ENCODE measurements around the gene P4HA3.
A peak's percentile ranks its signal among the peaks of the same experiment; 100 is the strongest.
"Not testable (repeated sequence)": the region's sequence is repeated elsewhere in the genome, so short reads cannot be mapped to it uniquely, and the experiment has no call there.

The P4HA3 gene

DNA sequence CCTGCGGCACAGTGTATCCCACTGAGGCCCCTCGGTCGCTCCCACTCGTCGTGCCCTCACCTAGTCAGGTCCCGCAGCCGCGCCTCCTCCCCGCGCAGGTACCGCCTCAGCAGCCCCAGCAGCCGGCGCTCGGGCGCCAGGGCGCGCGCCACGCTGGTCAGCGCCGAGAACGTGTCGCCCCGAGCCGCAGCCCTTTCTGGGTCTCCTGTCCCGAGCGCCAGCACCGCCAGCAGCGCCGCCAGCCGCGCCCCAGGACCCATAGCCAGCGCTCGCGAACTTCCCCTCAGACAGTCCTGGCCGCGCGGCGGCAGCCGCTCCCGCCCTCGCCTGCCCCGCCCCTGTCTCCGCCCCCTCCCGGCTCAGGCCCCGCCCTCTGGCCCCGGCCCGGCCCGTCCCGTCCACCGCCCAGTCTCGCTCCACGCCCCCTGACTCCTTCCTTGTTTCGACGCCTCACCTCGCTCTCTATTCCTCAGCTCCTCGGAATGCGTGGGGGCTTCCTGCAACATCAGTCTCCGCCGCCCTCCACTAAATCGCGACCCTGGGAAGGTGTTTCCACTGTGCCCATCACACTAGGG, at the start of gene P4HA3:
P4HA3 (minus strand) TSS at position 289 of the 575 bp plus-strand sequence; CDS start at position 260, 29 bp downstream.
- peak in 3 of 4 experiments; percentile 36 to 52 (median 44) for DNase-seq (ENCODE audit: low read depth in 4 of 4, low spot score in 1 of 4)

- DNase-seq (ENCODE audit: low read depth in 4 of 4, low spot score in 1 of 4): no peak
Measured at GRCh38 chr11:74357449-74357848, 46.0 kb upstream of the P4HA3 start.

GRCh38 chr11:74355626-74356025, 44.2 kb upstream of the P4HA3 start:
- no peak for DNase-seq (ENCODE audit: low read depth in 4 of 4, low spot score in 1 of 4)

DNA sequence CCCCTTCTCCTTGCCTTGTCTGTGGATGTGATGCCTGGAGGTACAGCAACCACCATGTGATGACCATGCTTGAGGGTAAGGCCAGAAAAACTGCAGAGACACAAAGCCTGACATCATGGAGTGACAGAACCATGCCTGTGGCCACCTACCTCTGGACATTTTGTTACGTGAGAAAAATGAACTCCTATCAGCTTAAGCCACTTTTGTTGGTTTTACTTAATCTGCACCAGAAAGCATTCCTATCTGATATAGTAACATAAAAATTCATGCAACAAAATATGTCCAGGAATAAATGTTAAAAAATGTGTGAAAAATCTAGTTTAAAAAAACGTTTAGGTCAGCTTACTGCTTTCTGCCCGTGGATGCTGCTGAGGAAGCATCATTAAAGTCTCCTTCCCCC, 42.6 kb upstream of the P4HA3 start:
- no peak for DNase-seq (ENCODE audit: low read depth in 4 of 4, low spot score in 1 of 4)

GRCh38 chr11:74347381-74347780, 35.9 kb upstream of the P4HA3 start:
- DNase-seq (ENCODE audit: low read depth in 4 of 4, low spot score in 1 of 4): no peak

GRCh38 chr11:74345420-74345819, 34.0 kb upstream of the P4HA3 start:
- DNase-seq (ENCODE audit: low read depth in 4 of 4, low spot score in 1 of 4): no peak

DNA sequence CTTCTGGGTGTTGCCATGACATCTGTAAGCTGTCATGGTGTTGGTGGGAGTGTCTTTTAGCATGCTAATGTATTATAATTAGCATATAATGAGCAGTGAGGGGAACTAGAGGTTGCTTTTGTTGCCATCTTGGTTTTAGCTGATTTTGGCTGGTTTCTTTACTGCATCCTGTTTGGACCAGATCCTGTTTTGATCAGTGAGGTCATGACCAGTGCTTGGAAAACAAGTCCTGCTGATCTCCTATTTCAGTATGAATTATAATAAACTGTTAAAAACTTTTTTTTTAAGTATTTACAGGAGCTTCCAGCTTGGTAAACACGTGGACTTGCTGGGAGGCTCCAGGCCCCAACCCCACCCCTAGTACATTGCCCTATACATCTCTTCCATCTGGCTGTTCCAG, 30.5 kb upstream of the P4HA3 start:
- DNase-seq (ENCODE audit: low read depth in 4 of 4, low spot score in 1 of 4): no peak

DNA sequence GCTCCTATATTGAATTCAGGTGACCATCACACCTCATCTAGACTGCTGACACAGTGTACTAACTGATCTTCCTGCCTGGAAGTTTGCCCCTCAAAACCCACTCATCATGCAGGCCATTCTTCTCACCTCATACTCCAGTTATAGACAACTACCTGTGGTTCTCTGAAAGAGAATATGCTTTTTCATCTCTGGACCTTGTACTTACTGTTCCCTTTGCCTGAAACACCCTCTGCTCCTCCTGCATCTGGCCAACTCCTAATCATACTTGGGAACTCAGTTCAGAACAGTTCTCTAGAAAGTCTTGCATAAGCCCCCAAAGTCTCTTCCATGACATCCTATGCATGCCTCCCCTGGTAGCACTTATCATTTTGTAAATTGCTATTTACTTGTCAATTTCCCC, 28.2 kb upstream of the P4HA3 start:
- DNase-seq (ENCODE audit: low read depth in 4 of 4, low spot score in 1 of 4): no peak

DNA sequence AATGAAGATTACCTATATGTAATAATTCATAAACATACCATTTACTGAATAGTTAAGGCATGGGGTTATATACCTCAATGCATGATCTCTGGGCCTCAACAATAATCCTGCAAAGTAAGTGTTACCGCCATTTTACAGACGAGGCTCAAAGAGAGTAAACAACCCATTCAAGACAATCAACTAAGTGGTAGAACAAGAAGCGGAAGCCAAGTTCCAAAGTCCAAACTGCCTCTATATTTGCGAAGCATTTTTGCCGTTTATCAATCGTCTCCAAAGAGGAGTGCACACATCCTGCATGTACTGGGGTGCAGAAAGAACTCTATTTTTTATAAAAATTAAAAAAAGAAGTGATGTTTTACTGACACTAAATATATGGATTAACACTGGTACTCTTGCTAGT, 27.5 kb upstream of the P4HA3 start:
- no peak for DNase-seq (ENCODE audit: low read depth in 4 of 4, low spot score in 1 of 4)

GRCh38 chr11:74333193-74333592, 21.8 kb upstream of the P4HA3 start:
- DNase-seq (ENCODE audit: low read depth in 4 of 4, low spot score in 1 of 4): no peak

DNA sequence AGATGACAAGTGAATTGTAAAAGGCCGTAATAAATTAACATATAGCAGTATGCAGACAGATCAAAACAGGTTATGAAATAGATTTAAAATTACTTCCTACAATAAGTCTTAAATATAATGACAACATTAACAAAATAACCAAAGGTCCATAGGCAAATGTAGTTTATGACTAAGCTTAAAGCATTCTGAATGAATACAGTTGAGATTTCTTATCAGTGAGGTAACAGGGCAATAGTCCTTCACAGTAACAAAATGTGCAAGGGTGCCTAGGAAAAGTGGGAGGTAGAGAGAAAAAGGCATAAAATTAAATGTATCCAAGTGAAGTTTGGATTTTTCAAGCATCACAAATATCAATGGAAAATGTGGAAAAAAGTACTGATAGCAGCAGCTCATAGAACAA, 20.9 kb upstream of the P4HA3 start:
- no peak for DNase-seq (ENCODE audit: low read depth in 4 of 4, low spot score in 1 of 4)

DNA sequence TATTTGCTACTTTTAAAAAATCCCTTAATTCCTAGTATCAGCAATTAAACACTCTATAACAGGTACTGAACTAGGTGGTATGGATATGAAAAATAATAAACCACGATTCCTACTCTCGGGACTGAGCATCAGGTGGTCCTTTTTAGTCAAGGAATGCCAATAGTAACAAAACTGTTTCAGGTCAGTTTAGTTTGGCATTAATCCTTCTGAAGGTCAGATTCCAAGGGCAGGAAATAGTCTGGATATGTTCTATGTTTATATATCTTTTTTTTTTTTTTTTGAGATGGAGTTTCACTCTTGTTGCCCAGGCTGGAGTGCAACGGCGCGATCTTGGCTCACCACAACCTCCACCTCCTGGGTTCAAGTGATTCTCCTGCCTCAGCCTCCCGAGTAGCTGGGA, 19.6 kb upstream of the P4HA3 start:
- not testable (repeated sequence) for DNase-seq (ENCODE audit: low read depth in 4 of 4, low spot score in 1 of 4)

- no peak for DNase-seq (ENCODE audit: low read depth in 4 of 4, low spot score in 1 of 4)
Measured at GRCh38 chr11:74330075-74330858, 18.8 kb upstream of the P4HA3 start.

GRCh38 chr11:74327076-74327475, 15.6 kb upstream of the P4HA3 start:
- no peak for DNase-seq (ENCODE audit: low read depth in 4 of 4, low spot score in 1 of 4)

- no peak for DNase-seq (ENCODE audit: low read depth in 4 of 4, low spot score in 1 of 4)
Measured at GRCh38 chr11:74326665-74327064, 15.2 kb upstream of the P4HA3 start.

GRCh38 chr11:74325649-74326645, 14.5 kb upstream of the P4HA3 start:
- no peak for DNase-seq (ENCODE audit: low read depth in 4 of 4, low spot score in 1 of 4)

GRCh38 chr11:74322667-74323066, 11.2 kb upstream of the P4HA3 start:
- no peak for DNase-seq (ENCODE audit: low read depth in 4 of 4, low spot score in 1 of 4)

DNA sequence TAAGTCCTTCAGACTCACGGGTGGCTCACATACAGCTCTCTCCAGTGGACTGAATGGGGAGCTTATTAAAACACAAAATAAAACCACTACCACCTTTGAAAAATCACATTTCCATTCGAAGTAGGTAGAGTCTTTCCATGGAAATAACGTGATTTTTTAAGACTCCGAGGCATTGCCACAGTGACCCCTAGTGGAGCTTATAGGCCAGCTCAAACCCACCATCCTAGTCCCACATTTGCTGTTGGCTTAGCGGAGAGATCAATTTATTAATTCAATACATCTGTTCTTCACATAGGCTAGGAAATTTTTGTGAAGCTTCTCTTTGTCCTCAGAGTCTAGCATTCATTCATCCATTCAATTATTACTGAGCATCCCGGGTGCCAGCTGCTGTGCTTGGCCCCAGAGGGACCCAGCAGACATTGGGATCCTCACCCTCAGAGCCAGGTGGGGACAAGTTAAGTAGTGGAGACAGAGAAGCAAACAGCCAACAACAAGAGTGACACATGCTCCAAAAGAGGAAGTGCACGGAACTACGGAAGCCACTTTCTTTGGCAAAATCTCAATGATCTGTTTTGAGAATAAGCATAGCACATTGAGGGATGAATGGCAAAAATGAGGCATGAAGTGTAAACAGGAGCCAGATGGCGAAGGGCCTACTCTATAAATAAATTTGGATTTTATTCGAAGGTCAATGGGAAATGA, 10.2 kb upstream of the P4HA3 start:
- no peak for DNase-seq (ENCODE audit: low read depth in 4 of 4, low spot score in 1 of 4)

- no peak for DNase-seq (ENCODE audit: low read depth in 4 of 4, low spot score in 1 of 4)
Measured at GRCh38 chr11:74320538-74320937, 9.1 kb upstream of the P4HA3 start.

DNA sequence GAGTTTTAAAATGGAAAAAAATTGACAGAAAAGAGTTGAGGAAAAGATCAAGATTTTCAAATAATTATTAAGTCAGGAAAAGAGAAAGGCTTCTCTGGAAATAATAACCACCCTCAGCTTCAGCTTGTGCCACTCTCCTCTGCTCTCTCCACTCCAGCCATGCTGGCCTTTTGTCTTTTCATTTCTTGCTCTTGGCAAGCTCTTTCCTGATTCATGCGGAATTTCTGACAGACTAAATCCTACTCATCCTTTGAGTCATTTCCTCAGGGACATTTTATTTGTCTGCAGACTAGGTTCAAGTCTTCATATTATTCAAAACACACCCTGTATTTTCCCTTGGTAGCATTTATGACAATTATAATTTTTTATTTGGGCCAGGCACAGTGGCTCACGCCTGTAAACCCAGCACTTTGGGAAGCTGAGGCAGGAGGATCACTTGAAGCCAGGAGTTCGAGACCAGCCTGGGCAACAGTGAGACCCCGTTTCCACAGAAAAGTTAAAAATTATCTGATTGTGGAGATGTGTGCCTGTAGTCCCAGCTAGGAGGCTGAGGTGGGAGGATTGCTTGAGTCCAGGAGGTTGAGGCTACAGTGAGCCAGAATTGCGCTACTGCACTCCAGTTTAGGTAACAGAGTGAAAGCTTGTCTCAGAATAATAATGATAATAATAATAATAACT, 7.8 kb upstream of the P4HA3 start:
- no peak for DNase-seq (ENCODE audit: low read depth in 4 of 4, low spot score in 1 of 4)

All from stimulated activated CD4-positive, alpha-beta T cell treated with anti-CD3 and anti-CD28 coated beads, Interleukin-1b, Interleukin-23, amount 100 ng/mL, for 24 hours (primary cell).